HCEC 1CT (cell line): ENCODE results near the gene RNU6-1.
A peak's percentile ranks its signal among the peaks of the same experiment; 100 is the strongest.

Experiments used
- DNase-seq: peaks from one replicate; pipeline ENCODE4 v3.0.0-alpha.2; 2017

RNU6-1 gene

DNA sequence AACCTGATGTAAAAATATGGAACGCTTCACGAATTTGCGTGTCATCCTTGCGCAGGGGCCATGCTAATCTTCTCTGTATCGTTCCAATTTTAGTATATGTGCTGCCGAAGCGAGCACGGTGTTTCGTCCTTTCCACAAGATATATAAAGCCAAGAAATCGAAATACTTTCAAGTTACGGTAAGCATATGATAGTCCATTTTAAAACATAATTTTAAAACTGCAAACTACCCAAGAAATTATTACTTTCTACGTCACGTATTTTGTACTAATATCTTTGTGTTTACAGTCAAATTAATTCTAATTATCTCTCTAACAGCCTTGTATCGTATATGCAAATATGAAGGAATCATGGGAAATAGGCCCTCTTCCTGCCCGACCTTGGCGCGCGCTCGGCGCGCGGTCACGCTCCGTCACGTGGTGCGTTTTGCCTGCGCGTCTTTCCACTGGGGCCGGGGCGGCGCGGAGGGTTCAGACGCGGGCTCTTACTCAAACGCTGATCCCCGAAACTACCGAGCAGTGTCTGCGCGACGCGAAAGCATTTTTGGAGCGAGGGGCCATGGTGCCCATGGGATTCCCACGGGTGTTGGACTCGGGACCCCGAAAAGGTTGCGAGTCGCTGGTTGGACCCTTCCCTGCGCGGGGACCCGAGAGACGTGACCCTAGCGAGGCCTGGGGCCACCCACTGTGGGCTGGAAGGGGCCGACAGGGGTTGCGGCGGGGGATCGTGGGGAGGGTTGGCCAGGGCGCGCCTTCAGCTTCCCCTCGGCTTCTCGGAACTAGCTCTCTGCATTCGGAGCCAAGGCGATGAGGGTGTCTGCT lies at the start of gene RNU6-1:
RNU6-1 (minus strand) TSS at position 117 of the 820 bp plus-strand sequence.
- peak; percentile 95 for DNase-seq

DNA sequence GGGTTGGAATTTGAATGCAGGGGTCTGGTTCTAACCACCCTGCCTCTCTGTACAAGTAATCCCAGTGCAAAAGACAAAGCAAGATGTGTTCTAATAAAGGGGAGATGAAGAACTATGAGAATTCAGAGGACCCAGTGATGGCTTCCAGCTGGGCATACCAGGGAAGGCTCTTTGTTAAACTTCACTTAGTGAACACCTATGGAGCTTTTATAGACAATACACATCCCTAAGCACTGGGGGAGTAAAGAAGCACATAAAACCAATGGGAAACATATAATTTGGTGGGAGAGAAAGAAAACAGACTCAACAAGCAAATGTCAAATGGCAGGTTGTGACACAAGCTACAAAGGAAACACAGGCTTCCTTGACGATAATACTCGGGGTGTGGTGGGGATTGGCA lies 47.9 kb upstream of the RNU6-1 start:
- DNase-seq = no peak

DNA sequence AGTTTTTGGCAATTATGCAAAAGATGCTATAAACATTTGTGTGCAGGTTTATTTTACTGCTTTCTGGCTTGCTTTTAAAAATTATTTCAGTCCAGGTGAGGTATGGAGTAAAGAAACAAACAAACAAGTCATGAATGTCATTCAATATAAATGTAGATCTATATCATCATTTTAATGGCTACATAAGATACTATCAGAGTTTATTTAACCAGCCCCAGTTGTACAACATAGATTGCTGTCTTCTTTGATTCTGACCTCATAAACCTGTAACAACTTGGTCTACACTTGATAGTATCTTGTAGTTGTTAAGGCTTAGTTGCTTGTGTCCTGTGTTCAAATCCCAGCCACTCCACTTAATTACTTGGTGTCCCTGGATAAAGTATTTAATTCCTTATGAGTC lies 46.0 kb upstream of the RNU6-1 start:
- DNase-seq = no peak

DNA sequence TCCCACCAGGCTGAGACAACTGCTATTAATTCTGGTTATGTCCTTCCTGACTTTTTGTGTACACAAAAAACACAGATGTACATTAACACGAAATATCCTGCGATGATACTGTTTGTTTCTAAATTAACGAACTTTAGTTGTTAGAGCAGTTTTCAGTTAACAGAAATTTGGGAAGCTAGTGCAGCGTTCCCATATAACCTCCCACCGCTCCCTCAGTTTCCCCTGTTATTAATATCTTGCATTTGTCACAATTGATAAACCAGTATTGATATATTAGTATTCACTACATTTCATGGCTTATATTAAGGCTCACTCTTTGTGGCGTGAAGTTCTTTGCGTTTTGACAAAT lies 45.3 kb upstream of the RNU6-1 start:
- no peak for DNase-seq

DNA sequence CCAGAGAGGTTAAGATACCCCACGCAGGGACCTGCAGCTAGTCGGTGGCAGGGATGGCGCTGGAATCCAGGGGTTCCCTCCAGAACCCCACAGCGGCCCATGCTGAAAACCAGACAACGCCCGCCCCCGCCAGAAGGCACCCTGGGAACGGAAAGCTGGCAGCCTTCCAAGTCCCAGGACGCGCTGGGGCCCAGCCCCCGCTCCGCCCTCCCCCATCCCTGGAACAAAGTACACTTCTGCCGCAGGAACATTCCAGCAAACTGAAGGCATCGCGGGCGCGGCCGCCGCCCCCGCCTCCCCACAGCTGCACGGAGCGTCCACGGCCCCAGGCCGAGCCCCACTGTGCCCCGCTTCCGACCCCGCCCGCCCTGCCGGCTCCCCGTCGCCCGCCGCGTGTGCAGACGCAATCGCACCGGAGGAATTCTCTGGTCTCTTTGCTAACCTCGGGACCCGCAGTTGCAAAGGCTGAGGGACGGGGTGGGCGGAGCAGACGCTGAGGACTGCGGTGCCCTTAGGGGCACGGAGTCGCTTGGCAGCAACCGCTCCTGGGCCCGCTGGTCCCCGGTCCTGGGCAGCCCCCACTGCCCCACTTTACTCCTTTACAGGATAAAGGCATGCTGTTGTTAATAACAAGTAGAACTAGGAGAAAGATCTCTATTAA lies 44.8 kb upstream of the RNU6-1 start:
- peak; percentile 44 for DNase-seq

DNA sequence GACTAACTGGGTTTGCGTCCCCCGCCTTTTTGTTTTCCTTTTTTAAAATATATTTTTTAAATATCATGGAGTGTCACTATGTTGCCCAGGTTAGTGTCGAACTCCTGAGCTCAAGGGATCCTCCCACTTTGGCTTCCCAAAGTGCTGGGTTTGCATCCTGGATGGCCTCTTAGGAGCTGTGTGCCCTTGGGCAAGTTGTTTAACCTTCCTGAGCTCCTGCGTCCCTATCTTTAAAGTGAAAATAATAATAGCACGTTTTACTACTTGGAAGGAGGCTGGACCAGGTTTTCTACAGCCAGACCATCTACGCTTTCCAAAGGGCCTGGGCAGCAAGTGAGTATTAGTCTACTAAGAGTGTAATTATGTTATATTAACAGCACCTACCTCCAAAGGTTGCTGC lies 44.2 kb upstream of the RNU6-1 start:
- DNase-seq = no peak

DNA sequence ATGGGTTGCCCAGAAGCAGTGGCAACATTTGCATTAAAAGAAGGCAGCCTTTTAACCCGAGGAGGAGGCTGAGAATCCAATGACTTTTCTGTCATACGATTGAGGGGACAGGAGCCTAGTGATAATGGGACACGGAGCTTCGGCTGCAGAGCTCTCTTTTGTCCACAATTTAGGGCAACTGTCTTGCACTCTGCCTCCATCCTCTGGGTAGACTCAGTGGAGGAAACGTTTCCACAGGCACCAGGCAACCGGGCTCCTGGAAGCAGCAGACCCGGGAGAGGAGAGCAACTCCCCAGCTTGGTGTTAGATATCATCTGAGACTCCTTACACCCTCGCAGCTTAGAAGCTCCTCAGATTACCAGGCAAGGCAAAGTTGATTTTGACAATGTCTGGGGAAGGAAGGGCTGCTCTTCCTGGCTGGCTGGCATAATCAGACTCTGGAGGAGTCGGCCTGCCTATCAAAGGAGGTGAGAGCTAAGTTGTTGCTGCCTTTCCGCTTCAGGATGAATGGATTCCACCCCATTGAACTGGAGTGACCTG lies 43.5 kb upstream of the RNU6-1 start:
- DNase-seq = no peak

DNA sequence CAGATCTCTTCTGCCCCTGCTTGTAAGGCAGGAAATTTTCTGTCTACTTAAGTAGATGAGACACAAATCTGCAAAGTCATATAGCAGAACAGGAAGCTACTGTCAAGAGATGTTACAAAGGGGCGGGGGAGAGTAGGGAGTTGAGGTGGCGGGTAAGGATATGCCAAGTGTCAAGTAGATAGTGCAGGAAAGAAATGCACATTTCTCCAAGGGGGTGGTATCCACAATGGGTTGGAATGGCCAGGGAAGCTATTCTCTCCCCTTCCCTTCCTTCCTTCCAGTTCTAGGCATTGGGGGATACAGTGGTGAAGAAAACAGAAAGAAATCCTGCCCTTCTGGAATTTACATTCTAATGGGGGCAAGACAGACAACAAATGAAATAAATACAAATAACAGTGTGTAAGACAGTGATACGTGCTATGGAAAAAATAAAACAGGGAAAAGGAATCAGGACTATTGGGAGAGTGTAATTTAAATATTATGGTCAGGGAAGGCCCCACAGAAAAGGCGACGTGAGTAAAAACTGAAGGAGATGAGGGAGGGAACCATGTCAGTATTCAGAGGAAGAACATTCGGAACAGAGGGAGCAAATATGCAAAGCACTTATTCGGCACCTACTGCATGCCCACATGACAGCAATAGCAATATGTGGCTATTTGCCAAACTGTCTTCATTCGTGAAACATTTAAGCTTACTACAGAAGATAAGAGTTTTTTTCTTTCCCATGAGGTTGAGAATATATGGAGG lies 42.8 kb upstream of the RNU6-1 start:
- no peak for DNase-seq

DNA sequence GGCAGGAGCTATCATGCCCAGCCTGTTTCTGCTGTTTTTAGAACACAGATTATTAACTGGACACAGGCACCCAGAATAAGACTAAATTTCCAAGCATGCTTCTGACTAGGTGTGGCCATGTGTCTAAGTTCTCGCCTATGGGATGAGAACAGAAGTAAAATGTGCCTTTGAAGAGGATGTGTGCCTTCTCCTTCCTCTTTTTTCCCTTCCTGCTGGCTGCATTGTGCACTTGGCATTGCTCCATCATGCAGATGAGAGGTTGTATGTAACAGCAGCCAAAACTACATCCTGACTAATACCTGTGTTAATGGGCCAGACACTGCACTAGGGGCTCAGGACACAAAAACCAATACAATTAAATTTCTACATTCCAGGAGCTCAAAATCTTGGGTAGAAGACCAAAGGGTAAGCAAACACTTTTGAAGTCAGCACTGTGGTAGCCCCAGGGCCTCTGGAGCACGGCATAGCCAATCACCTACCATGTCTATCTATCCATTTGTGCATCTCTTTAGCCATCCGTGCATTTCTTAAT lies 40.9 kb upstream of the RNU6-1 start:
- DNase-seq = no peak

DNA sequence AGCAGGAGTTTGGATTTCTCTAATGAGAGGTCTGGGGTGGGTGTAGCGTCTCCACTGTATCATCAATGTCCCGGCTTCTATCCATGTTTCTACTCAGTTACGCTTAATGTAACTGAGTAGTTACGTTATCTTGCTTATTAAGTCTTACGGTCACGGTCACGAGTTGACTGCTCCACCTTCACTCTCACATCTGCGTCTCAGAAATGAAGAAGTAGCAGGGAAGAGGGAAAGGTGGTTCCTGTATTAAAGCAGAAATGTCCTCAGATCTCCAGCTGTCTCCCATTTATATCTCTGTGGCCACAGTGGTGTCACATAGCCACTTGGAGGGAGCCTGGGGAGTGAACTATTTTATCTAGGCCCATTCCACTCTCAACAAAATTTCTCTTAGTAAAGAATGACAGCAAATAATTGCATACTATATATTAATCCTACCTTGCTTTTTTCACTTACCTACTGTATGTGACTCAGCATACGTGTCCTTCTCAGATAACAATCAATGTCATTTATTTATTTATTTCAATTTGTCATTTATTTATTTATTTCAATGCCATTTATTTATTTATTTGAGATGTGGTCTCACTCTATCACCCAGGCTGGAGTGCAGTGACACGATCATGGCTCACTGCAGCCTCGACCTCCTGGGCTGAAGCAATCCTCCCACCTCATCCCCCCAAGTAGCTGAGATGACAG lies 39.7 kb upstream of the RNU6-1 start:
- no peak for DNase-seq

DNA sequence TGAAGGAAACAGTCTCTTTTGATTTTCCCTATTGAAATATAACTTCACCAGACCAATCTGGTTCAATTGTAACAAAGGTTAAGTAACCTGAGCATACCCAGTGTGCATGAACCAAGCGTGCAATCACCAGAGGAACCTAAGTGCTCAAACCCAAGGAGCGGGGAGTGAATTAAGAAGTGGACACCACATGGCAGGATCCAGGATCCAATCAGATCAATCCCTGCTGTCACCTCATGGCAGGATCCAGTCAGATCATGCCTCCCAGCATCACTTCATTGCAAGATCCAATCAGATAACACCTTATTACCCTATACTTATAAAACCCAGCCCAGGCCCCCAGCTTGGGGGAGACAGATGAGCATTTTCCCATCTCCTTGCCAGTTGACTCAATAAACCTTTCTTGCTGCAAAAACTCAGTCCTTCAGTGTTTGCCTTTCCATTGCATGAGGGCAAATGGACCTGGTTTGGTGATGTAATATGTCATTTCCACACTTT lies 38.9 kb upstream of the RNU6-1 start:
- DNase-seq = no peak

DNA sequence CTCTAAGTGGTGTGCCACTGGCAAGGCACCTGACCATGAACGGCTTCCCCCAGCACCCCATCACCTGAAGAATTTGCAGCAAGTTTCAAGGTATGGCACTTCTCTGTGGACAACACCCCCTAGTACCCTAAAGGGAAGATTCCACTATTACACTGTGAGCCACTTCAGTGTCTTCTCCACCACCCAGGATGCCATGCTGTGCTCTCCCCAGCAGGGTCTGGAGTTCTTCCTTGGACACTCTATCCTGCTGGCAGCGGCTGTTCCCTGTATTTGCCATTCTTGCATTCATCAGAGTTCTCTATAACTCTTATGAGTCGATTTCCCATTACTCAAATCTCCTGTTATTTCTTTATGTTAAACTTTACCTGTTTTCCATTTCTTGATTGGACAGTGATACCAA lies 33.9 kb upstream of the RNU6-1 start:
- DNase-seq = no peak

DNA sequence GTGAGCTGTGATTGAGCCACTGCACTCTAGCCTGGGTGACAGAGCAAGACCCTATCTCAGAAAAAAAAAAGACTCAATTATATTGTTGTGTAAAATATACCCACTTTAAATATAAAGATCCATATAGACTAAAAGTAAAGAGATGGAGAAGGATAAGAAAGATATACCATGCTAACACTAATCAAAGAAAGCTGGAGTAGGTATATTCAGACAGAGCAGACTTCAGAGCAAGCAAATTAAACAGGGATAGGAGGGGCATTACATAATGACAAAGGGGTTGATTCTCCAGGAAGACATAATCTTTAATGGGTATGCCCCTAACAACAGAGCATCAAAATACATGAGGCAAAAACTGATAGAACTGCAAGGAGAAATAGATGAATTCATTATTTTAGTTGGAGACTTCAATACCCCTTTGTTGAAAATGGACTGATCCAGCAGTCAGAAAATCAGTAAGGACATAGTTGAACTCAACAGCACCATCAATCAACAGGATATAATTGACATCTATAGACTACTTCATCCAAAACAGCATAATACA lies 31.1 kb upstream of the RNU6-1 start:
- DNase-seq = no peak

DNA sequence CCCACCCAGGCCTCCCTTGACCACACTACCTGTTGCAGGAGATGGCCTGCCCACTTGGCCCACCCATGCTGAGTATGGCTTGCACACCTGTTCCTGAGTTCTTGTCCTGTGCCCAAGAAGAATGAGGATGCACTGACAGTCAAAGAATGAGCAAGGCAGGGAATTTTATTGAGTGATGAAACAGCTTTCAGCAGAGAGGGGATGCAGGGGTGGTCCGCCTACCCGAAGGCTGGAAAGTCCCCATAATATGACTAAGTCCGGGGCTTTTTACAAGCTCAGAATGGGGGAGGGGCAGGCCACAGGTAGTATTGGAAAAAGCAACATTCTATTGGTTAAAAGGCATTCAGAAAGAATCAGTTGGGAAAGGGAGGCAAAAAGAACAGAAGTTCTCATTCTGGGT lies 29.9 kb upstream of the RNU6-1 start:
- DNase-seq = no peak

DNA sequence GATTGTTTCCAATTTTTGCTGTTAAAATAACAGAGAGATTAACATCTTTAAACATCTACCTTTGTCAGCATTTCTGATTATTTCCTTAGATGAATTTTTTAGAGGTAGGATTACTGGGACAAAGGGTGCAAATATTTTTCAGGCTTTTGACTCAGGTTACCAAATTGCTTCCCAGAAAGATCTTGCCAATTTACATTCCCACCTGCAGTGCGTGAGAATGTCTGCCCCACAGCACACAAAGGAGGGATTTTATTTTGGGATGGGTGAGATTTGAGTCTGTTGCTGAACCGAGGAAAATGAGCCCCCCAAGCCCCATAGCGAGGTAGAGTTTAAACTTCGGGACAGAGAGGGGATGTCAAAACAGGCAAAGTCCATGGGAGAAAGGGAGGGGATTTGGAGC lies 25.9 kb upstream of the RNU6-1 start:
- DNase-seq = no peak

DNA sequence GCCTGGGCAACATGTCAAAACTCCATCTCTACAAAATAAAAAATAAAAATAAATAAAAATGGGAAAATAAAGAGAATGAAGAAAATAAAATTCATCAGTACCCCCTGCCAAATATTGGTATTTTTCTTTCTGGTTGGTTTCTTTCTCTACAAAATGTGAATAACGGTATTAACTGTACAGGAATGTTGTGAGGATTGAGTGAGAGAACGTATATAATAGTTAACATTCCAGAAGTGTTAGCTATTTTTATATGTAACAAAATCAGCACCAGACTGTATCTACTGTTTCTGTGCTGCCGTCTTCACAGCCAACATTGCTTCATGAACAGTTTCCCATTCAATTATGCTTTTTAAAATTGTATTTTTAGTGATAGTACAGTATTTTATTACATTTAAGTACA lies 25.5 kb upstream of the RNU6-1 start:
- DNase-seq = no peak

DNA sequence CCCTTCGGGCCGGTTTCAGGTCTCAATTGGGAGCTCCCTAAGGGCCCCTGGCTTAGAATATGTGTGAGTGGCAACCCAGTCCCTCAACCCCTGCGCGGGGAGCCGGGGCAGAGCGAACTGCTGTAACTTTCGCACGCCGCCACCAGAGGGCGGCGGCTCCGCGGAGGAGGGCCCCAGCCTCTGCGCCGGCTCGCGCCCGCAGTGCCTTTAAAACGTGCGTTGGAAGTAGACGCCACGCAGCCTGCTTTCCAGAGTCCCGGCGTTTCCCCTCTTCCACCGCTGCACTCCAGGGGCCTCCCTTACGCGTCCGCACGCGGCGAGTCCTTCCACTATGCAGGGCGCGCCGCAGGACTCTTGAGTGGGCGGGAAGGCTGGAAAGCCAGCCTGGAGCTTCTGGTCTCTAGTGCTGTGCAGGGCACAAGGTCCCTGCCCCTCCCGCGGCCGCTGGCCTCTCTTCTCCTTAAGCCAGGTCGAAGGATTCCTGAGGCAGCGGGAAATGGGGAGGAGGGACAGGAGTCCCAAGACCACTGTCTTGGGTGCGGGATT lies 23.7 kb upstream of the RNU6-1 start:
- peak; percentile 61 for DNase-seq

DNA sequence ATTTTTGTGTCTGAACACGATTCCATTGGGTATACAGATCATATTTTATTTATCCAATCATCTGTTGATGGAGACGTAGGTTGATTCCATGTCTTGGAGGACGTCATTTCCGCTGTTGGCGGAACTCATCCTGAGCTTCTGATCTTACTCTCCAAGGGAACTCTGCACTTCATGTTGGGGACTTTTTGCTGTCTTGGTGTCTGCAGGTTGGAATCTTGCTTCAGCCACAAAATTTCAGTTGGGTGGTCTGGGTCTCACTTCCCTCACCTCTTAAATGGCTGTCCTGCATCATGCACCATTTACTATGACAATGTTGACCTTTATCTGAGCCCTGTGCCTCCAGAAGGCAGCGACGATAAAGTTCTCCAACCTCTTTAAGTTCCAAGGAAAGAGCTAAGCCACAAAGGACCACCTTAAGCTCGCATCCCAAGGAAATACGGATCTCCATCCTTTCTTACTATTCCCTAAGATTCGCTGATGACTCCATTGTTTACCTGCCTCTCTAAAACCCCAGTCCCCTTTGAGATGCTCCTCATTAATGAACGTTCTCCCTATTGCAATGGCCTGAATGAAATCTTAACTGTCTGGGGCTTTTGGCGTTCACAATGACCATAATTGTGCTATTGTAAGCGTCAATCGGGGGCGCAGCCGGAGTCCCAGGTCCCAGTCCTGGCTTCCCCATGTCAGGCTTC lies 23.1 kb upstream of the RNU6-1 start:
- DNase-seq = no peak

DNA sequence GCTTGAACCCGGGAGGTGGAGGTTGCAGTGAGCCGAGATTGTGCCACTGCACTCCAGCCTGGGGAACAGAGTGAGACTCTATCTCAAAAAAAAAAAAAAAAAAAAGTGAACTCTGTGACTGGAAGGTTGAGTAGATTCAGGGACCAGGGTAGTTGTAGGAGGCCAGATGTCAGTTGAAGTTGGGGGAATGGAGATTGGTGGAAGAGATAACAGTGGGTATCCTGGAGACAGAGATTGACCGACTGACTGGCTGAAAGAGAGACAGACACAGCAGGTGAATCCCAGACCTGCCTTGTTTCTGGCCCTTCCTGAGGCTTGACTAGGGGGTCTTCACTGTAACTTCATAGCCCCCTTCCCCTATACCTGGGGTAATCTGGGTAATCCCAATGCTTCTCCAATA lies 22.1 kb upstream of the RNU6-1 start:
- DNase-seq = no peak

DNA sequence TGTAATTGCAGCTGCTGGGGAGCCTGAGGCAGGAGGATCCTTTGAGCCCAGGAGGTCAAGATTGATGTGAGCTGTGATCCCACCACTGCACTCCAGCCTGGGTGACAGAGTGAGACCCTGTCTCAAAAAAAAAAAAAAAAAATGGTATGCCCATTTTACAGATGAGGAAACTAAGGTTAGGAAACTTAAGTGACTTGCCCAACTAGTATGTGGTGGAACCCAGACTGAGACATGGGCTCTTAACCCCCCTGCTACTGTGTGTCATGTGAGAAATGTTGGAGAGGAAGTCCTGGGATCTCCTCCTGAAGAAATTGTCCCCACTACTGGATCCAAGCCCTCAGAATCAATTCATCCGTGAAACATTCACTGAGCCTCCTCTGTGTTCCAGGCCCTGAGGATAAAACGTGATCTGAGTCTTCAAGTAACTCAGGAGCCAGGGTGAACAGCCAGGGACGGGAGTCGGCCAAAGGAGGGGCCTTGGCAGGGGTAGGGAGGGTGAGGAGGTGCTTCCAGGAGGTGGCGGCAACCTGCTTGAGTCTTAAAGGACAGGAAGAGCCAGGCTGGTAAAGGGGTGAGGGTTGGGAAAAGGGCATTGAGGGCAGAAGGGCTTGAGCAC lies 19.6 kb upstream of the RNU6-1 start:
- DNase-seq = no peak

DNA sequence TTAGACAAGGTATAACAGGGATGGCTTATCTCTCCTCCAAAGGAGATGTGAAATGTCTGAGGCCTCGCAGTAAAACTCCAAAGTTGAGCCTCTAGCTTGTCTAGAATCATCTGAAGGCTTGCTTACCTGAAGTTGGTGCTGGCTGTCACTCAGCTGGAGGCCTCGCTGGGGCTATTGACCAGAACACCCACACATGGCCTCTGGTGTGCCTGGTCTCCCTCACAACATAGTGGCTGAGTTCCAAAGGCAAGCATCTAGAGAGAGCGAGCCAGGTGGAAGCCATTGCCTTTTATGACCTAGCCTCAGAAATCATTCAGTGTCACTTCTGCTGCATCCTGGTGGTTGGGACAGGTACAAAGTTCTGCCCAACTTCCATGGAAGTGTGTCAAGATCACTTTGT lies 17.4 kb upstream of the RNU6-1 start:
- DNase-seq = no peak
